LNCaP clone FGC (cell line): ENCODE measurements around the gene SREK1IP1.

Experiments used
- DNase-seq: peaks from one replicate; pipeline ENCODE4 v3.0.0-alpha.2; 2011; ENCODE audit warnings: low read depth
- H3K4me3 ChIP-seq: 2 replicates; pipeline ENCODE4 v1.5.1; 2011; ENCODE audit warnings: mild to moderate bottlenecking, low read depth, low read length, control low read depth
- TF ChIP-seq, protein P1 (sequence below): IDR thresholded peaks from 2 replicates; pipeline ENCODE4 v1.5.1; 2012; ENCODE audit warnings: mild to moderate bottlenecking; ENCODE audit not compliant: control insufficient read depth, insufficient read depth; ENCODE audit errors: extremely low read depth

SREK1IP1 gene

DNA sequence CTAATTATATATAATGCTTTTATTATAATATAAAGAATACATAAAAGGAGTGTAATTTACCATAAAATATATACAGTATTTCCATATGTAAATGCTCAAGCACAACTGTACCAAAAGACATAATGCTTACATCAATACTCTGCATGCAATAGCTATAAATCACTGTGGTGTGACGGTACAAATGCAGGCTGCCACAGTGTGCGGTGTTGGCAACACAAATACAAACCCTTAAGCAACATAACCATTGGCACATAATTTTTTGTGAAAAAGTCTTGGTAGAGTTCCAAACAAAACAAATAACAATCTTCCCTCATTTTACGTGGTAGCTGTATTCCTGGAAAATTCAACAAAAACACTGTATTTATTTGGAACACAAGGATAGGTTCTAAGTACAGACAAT, 80.1 kb downstream of the SREK1IP1 start:
- no peak for DNase-seq
- no peak overlapping the region for H3K4me3 ChIP-seq
- TF ChIP-seq, protein P1, sequence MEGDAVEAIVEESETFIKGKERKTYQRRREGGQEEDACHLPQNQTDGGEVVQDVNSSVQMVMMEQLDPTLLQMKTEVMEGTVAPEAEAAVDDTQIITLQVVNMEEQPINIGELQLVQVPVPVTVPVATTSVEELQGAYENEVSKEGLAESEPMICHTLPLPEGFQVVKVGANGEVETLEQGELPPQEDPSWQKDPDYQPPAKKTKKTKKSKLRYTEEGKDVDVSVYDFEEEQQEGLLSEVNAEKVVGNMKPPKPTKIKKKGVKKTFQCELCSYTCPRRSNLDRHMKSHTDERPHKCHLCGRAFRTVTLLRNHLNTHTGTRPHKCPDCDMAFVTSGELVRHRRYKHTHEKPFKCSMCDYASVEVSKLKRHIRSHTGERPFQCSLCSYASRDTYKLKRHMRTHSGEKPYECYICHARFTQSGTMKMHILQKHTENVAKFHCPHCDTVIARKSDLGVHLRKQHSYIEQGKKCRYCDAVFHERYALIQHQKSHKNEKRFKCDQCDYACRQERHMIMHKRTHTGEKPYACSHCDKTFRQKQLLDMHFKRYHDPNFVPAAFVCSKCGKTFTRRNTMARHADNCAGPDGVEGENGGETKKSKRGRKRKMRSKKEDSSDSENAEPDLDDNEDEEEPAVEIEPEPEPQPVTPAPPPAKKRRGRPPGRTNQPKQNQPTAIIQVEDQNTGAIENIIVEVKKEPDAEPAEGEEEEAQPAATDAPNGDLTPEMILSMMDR, result no peak

DNA sequence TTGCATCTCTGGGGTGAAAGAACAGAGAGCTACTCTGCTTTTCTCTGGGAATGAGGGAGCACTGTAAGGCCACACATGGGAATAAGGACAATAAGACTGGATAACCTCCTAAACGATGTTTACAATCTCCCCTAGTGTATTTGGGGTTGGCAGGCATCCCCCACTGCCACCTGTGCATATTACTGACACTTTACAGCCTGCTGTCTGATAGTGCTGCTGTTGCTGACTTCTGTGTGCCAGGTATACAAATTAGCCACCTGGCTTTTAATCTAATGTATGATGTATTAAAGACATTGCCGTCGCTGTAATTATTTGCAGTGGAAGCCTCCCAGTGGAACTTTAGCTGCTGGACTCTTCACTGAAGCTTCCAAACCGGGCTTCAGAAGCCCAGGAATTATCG, 82.6 kb downstream of the SREK1IP1 start:
- no peak overlapping the region for H3K4me3 ChIP-seq
- TF ChIP-seq, protein P1, result no peak
- DNase-seq, result no peak

DNA sequence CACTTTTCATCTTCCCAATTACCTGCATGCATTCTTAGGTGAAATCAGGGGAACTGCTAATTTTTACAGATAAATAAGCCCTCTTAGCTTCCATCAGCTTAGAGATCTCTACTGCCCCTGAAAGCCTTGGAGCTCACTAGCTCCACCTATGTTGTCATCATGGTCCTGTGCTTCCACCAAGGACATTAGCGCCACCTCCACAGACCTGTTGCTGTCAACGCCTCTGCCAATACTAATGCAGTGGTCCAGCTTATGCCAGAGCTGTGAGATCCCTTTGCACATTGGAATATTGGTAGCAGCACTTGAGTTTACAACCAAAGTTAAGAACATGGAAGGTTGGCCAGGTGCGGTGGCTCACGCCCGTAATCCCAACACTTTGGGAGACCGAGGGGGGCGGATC, 85.9 kb downstream of the SREK1IP1 start:
- DNase-seq, result no peak
- TF ChIP-seq, protein P1, result peak; percentile 36
- H3K4me3 ChIP-seq, result no peak overlapping the region

DNA sequence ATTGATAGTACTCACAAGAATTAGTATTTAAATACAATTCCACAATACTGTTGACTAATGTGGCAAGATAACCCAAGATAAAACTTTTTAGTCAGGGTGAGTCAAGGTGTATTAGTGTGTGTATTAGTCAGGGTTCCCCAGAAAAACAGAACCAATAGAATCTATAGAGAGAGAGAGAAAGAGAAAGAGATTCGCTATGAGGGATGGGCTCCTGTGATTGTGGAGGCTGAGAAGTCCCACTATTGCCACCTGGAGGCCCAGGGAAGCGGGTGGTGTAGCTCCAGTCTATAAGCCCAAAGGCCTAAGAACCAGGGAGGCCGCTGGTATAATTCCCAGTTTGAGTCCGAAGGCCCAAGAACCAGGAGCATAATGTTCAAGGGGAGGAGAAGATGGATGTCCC, 88.2 kb downstream of the SREK1IP1 start:
- no peak for DNase-seq
- no peak overlapping the region for H3K4me3 ChIP-seq
- TF ChIP-seq, protein P1, result no peak

DNA sequence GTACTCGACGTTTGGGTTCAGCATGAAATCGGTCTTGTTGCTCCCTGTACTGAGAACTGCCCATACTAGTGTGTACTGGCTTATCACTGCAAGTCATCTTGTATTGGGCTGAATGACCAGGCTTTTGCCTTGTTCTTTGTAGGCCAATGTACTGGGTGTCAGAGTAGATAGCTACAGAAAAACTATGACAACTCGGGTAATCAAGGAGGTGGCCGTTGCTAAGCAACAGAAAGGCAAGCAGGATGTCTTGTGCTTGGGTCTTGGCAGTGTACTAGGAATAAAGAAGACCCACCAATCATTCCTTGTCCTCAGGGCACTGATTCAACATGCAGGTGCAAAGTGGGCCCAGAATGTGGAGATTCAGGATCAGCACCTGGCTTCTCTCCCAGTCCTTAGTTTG, 90.1 kb downstream of the SREK1IP1 start:
- no peak overlapping the region for H3K4me3 ChIP-seq
- no peak for DNase-seq

DNA sequence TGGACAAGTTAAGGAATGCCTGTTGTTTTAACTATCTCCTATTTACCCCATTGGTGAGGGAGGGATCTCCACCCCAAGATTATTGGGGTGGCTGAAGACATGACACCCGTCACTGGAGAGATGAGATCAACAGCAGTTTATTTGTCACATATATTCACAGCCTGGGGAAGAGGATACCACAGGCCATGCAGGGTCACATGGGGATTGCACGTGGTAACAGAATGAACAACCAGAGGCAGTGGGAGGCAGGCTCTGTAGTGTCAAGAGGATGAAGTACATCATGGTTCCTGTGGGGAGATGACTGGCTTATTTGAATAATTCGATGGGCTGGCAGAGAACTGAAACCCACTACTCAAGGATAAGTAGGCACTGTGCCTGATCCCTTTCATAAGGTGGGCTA, 96.8 kb downstream of the SREK1IP1 start:
- TF ChIP-seq, protein P1, result no peak
- no peak for DNase-seq
- H3K4me3 ChIP-seq, result no peak overlapping the region

More for the DNA sequence above, 90.1 kb downstream of the SREK1IP1 start:
- TF ChIP-seq, protein P1, result no peak

DNA sequence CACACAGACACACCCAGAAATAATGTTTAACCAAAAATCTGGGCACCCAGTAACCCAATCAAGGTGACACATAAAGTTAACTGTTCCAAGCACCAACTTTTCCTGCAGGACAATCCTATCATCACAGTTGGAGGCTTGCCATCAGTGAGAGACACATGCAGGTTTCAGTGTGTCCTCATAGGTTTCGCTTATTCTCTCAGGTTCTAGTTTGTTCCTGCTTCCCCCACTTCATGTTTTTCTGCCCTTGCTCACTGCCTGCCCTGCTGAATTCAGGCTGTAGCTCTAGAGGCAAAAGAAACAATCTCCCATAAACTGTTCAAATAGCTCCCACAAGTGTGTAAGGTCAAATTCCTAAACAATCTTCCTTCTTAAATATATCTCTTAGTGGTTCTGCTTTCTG, 98.2 kb downstream of the SREK1IP1 start:
- TF ChIP-seq, protein P1, result no peak
- H3K4me3 ChIP-seq, result no peak overlapping the region
- no peak for DNase-seq
